GM19463 (cell line): ENCODE results near the gene IQCM.

Source experiments
- ATAC-seq: cut with Tn5 transposase; IDR thresholded peaks from one replicate; pipeline ENCODE4 v1.9.1; 2021; ENCODE audit warnings: mild to moderate bottlenecking, moderate library complexity; ENCODE audit not compliant: unreplicated experiment

Gene IQCM, protein sequence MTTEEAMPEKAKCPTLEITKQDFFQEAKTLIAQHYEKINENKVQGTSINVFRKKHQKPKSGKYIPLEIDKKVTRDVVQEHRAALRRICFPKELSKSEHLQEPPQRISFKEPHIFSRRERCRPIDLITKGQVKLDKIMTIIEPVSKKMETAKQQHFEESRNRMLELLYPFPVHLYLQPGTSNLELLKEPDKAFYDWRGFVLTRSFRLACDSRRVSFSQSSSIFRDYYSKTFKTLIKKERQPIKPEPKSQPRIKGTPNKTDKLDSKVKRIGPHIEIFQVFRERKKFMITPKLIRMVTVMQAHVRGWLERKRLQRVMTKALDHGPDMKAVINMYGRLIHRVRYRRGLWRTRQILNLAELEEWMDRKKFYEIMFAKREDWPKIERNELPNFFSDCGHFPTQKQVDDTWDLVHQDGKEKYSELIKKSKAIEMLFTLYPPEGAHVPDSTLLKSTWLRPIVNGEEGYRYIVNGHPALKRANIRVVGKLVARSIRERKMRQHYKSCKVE

DNA sequence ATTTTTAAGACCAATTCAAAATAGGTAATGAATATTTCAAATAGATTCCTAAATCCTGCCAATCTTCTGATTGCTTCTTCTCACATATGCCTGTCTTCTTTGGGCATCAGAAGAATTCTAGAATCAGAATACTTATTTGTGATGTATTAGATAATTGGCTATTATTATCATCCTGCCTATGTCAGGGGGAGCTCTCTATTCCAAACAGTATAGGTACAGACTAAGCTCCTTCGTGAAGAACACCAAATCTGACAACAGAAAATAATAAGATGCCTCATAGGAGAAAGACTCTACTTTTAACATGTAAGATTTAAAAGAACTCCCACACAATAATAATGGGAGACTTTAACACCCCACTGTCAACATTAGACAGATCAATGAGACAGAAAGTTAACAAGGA lies at the start of gene IQCM:
IQCM (minus strand) TSS at position 101 of the 400 bp plus-strand sequence. CDS start 73,152 bp downstream, outside the sequence.
- no peak for ATAC-seq

DNA sequence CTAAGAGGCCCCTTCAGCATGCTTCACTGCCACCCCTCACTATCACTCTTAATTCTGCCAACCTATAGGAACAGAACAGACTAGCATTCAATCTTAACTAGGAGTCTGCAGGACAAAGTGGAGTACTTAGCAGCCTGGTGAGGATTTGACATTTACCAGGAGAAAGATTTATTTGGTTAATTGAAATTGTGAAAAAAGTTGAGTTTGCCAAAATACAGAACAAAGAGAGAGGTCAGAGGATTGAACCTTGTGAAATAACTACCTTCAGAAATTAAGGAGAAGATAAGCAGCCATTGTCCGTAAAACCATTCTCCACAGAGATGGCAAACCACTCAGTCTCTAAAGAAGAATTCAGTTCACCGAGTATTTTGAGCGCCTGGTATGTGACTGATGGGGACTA lies 41.8 kb upstream of the IQCM start:
- no peak for ATAC-seq

DNA sequence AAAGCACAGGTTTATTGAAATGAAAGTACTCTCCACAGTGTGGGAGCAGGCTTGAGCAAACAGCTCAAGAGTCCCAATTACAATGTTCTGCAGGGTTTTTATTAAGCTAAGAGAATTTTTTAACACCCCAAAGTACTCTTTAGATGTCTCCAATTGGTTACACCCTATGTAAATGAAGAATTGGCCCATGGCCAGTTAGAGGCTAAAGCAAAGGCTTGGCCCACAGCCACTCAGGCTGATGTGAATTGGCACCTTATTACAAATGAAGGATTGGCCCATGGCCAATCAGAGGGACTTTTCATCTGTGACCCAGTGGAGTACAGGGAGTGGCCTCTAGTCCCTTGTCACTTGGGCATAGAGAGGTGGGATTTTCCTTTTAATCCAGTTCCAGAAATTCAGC lies 30.1 kb upstream of the IQCM start:
- no peak for ATAC-seq

DNA sequence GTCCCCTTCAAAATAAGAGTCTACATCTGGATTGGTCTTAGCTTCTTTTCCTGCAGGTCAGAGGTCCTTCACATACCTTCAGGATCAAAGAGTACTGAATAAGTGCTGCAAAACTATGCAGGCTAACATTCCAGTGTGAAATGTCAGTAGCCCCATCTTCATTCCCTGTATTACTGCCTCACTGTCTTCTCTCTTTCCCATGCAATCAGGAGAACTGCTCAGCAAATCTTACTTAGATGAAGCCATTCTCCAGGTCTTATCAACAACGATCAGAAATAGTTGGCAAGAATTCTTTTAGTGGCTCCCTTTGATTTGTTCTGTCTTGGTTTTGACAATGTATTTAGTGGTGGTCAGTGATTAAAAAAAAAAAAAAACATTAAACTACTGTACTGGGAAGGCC lies 26.0 kb upstream of the IQCM start:
- no peak for ATAC-seq

DNA sequence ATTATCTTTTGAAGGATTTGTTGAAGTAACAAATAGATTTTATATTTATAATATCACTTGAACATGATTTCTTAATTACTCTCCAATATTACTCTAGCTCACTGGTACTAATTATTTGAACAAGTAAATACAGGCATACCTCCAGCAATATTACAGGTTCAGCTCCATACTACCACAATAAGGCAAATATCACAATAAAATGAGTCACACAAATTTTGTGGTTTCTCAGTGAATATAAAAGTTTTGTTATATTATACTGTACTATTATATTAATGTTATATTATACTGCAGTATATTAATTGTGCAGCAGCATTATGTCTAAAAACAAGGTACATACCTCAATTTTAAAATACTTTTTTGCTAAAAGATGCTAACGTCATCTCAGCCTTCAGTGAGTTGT lies 22.4 kb upstream of the IQCM start:
- no peak for ATAC-seq

DNA sequence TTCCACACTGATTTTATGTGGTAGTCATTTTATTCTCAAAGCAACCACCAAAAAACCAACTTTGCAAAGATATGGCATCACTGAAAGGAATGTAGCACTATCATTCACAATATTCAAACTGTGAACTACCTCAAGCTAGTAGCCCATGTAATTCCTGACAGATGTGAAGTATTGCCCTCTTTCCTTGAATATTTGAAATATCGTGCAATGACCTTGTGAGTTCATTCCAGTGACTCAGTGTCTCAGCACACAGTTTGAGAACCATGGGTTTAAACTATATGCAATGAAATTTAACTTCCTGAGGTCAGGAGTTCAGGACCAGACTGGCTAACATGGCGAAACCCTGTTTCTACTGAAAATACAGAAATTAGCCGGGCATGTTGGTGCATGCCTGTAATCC lies 20.9 kb upstream of the IQCM start:
- no peak for ATAC-seq

DNA sequence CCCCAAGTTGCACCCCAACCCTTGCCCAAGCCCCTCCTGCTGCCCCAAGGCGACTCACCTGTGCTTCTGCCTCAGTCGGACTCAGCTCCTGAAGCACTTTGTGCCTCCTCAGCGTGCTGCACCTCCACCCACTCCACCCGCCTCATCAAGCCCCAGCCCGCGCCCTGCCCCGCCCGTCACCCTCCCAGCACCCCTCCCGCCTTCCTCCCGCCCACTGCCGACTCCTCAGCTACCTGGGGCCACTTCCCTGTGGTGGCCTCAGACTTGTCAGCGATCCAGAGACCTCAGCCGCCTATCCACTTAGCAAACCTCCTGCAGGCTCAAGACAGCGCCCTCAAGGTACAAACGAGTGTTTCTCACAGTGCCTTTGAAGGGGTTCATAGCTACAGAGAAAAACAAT lies 19.6 kb upstream of the IQCM start:
- no peak for ATAC-seq

DNA sequence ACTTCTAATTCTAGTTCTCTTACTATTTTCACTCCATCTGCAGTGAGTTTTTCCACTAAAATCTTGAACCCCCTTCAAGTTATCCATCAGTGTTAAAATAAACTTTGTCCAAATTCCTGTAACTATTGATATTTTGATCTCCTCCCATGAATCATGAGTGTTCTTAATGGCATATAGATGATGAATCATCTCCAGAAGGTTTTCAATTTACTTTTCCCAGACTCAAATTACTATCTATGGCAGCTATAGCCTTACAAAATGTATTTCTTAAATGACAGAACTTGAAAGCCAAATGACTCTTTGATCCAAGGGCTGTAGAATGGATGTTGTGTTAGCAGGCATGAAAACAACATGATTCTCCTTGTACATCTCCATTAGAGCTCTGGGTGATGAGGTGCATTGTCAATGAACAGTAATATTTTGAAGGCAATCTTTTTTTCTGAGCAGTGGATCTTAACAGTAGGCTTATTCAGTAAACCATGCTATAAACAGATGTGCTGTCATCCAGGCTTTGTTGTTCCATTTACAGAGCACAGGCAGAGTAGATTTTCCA lies 16.1 kb upstream of the IQCM start:
- ATAC-seq = no peak

DNA sequence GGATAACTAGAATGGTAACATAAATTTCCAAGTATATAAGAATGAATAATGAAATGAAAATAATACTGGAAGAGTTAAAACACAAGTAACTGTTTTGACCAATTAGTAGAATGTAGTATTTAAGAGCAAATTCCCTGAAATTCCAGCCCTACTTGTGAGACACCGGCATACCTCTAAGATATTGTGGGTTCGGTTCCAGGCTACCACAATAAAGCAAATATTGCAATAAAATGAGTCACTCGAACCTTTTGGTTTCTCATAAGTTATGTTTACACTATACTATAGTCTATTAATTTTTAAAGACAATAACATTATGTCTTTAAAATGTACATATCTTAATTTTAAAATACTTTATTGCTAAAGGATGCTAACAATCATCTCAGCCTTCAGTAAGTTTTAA lies 15.2 kb upstream of the IQCM start:
- no peak for ATAC-seq

DNA sequence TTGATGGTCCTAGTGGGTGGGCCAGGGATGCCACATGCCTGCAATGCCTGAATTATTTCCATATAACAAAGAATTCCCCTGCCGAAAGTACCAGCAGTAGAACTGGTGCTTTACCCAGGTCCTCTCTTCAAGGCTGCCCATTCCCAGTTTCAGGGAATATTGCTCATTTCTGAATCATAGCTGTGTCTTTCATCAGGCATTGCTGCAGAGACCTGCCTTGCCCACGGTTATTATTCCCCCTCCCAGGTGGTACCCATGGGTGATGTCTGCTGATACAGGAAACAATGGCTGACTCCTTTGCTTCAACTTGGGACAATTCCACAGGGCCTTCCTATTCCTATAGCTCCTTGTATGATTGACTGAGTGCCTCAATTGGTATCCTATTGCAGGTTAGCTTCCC lies 9.7 kb upstream of the IQCM start:
- no peak for ATAC-seq

DNA sequence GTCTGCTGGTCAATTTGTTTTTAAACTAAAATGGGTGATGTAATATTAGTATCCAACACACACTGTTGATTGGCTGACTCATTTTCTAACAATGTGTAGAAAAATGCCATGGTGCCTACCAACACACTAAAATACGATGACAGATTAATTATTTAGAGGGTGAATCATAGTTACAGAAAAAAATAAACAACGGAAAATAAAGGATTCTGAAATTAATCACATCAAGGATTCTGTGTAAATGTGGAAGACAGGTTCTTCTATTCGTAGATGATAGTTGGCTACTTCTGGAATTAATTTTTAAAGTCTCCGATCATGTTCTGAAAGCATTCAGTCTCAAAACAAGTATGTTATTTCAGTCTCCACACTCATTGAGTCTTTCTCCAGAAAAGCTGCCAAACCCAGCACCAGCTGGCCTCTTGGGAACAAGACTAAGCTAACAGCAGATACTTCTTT lies 8.2 kb upstream of the IQCM start:
- ATAC-seq = no peak

DNA sequence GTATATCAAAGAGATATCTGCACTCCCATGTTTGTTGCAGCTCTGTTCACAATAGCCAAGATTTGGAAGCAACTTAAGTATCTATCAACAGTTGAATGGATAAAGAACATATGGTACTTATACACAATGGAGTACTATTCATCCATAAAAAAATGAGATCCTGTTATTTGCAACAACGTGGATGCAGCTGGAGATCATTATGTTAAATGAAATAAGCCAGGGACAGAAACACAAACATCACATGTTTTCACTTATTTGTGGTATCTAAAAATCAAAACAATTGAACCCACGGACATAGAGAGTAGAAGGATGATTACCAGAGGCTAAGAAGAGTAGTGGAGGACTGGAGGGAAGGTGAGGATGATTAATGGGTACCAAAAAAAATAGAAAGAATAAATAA lies 14.2 kb downstream of the IQCM start:
- ATAC-seq = no peak

DNA sequence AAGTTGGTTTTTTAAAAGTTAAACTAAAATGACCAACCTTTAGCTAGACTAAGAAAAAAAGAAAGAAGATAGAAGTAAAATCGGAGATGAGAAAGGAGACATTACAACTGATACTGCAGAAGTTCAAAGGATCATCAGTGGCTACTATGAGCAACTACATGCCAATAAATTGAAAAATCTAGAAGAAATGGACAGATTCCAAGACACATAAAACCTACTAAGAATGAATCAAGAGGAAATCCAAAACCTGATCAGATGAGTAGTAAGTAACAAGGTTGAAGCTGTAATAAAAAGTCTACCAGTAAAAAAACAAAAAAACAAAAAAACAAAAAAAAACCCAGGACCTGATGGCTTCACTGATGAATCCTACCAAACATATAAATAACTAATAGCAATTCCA lies 16.1 kb downstream of the IQCM start:
- no peak for ATAC-seq

DNA sequence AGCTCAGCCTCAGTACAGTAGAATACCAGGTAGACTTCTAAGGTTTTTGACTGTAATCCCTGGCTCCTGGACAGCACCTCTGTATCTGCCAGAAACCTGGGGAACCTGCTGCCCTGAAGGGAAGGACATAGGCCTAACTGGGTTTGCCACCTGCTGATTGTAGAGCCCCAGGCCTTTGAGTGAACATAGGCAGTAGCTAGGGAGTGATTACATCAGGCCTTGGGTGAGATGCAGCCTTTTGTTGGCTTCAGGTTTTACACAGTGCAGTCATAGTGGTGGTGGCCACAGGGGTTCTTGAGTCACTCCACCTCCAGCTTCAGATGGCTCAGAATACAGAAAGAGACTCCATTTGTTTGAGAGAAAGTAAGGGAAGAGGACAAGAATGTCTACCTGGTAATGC lies 19.3 kb downstream of the IQCM start:
- no peak for ATAC-seq

DNA sequence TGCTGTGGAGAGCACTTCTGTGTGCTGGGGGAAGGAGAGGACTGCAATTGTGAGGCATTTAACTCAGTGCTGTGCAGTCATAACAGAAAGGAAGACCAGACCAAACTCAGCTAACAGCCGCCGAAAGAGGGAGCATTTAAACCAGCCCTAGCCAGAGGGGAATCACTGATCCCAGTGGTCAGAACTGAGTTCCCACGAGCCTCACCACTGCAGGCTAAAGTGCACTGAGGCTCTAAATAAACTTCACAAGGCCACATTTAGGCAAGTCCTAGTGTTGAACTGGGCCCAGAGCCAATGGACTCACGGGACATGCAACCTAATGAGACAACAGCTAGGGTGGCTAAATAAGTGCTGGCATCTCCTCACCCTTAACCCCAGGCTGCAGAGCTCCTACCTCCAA lies 20.4 kb downstream of the IQCM start:
- ATAC-seq = no peak

DNA sequence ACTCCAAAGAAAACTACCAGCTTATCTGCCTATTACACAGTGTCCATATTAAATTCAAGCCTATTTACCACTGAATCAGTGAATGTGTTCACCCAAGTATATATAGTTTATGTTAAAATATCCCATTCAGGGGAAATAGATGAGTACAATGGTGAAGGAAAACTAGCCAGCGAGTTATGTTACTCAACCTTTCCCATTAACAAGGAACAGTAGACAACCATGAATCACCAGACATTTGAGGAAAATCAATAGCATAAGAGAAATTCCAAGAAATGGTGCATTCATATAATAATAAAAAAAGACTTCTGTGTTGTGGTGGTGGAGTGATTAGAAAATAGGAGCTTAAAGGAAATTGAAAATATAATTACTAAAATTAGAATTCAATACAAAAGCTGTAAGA lies 21.3 kb downstream of the IQCM start:
- ATAC-seq = no peak

DNA sequence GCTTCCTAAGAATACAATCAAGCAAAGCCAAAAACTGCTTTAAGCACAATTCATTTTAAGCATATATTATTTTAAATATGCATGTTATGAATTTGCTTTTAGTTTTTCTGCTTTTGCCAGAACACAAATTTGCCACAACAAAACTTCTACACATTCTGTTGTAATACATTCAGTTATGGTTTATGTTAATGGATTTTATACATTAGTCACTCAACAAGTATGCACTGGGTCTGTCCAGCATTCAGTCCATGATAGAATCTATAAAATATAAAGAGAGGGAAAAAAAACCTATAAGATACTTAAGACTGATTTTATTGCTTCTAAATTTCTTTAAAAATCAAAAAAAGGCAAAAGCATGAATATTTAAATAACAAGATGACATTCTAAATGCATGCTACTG lies 22.2 kb downstream of the IQCM start:
- ATAC-seq = no peak

DNA sequence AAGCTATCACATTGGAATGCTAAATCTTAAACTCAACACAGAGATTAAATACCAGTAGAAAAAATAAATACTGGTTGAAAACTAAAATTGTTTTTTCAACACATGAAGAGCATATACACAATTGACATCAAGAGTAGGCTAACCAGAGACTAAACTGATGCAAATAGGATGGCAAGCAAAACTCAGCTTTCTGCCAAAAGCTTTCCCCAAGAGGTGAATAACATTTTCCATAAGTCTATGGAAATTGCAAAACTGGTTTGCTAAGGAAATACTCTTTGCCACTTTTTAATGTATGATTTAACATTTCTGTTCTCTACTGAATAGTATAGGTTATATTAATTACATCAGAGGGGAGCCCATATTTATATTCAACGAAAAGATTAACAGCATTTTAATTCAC lies 23.8 kb downstream of the IQCM start:
- no peak for ATAC-seq

DNA sequence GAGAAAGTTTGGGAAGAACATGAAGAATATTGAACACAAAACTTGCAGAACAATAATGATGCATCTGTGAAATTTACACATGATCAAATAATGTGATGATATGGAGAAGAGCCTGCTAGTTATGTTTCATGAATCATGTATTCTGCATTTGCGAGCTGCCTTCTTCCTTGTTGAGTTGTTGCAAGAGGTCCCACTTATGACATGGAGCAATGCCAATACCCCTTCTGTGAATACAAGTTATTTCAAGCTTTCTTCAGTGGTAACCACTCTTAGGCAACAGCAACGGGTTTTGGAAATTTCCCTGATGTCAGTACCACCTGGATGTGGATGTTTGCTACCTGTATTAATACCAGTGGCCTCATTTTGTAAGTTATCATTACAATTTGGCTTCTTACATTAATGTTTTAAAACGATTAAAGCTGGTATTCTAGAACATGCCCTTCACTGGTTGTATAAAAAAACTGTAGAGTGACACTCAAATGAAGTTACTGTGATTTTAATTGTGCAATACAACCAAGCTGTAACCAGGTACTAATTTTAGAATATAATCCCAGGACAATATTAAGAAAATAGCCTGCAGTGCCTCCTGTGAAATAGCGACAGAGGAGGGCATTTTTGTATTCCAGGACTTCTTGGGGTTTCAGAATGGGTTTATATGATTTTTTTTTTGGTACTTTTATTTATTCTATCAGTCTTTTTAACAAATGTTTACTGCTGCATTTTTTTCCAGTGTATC lies 25.3 kb downstream of the IQCM start:
- ATAC-seq = no peak

DNA sequence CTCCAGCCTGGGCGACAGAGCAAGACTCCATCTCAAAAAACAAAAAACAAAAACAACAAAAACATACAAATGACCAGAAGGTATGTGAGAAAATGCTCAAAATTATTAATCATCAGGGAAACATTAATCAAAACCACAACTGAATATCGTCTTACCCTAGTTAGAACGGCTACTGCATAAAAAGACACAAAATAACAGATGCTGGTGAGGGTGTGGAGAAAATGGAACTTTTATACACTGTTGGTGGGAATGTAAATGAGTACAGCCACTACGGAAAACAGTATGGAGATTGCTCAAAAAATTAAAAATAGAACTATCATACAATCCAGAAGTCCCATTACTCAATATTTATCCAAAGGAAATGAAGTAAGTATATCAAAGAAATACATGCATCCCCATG lies 27.3 kb downstream of the IQCM start:
- no peak for ATAC-seq

DNA sequence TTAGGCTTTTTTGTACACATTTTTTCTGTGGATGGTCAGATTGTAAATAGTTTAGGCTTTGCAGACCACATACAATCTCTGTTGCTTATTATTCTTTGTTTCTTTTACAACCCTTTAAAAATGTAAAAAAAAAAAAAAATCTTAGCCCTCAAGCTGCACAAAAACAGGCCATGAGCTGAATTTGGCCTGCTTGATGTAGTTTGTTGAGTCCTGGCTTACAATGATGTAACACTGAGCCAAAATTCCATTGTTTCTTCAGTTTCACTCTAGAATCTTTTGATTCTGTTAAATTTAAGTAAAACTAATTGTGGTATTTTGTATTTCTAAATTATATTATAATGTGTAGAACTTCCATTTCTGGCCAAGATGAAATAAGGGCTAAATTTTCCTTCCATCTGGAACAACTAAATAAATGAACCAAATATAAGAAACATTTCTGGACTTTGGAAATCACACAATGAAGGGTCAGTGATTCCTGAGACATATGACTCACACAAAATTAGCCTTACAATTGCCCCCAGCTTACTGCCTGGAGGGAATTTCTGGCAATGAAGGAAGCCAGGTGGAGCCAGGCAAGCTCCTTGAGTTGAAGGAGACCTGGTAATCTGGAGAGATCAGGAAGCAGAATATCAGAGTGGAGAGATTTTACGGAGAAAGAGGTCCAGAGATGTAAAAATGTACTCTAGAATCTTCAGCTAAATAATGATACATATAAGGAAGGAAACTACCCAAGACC lies 29.8 kb downstream of the IQCM start:
- no peak for ATAC-seq
